ENCODE results near the gene UBXN10. TPM values are rescaled to one million over a fixed set of nuclear protein-coding genes. Genes with fewer than 3 reads are reported as not detected.

Gene UBXN10
- total RNA-seq, 2 experiments from 2014 or later, result 1.1 to 1.2 TPM

- Mint-ChIP-seq H3K4me1 (peaks cover 36% of the 10 kb centered on the region), H3K27me3 (peaks cover 23% of the 10 kb centered on the region), H3K9me3 (no peaks in the 10 kb centered on the region), H3K4me3 (peak overlapping the region; percentile 73), H3K27ac (peak overlapping the region; percentile 89), H3K36me3 (peaks cover 4% of the 10 kb centered on the region)
- peak; percentile 69 for DNase-seq
Observed at GRCh38 chr1:20184997-20185833, 681 bp upstream of the UBXN10 start.

GRCh38 chr1:20187103-20187812, 1.4 kb downstream of the UBXN10 start:
- Mint-ChIP-seq H3K4me1 (peaks cover 36% of the 10 kb centered on the region), H3K4me3 (peak overlapping the region; percentile 22), H3K27me3 (peaks cover 28% of the 10 kb centered on the region), H3K27ac (peak overlapping the region; percentile 11), H3K36me3 (peaks cover 4% of the 10 kb centered on the region), H3K9me3 (no peaks in the 10 kb centered on the region)
- DNase-seq, result peak; percentile 42

- Mint-ChIP-seq H3K27ac (peak overlapping the region; percentile 34), H3K27me3 (peaks cover 35% of the 10 kb centered on the region), H3K36me3 (peaks cover 4% of the 10 kb centered on the region), H3K9me3 (no peaks in the 10 kb centered on the region), H3K4me3 (no peak overlapping the region), H3K4me1 (peaks cover 36% of the 10 kb centered on the region)
- DNase-seq, result no peak
Observed at GRCh38 chr1:20187813-20188454, 2.0 kb downstream of the UBXN10 start.

- H3K4me1 Mint-ChIP-seq, result peaks cover 36% of the 10 kb centered on the region
- peaks cover 4% of the 10 kb centered on the region for H3K36me3 Mint-ChIP-seq
- no peak for DNase-seq
- no peak overlapping the region for H3K27ac Mint-ChIP-seq
- H3K27me3 Mint-ChIP-seq, result peaks cover 38% of the 10 kb centered on the region
- no peaks in the 10 kb centered on the region for H3K9me3 Mint-ChIP-seq
- H3K4me3 Mint-ChIP-seq, result no peak overlapping the region
Observed at GRCh38 chr1:20188455-20188817, 2.5 kb downstream of the UBXN10 start.

- DNase-seq, result no peak
- Mint-ChIP-seq H3K27ac (no peak overlapping the region), H3K9me3 (no peaks in the 10 kb centered on the region), H3K27me3 (peaks cover 41% of the 10 kb centered on the region), H3K36me3 (no peaks in the 10 kb centered on the region), H3K4me3 (no peak overlapping the region), H3K4me1 (peaks cover 31% of the 10 kb centered on the region)
Observed at GRCh38 chr1:20189664-20190063, 3.8 kb downstream of the UBXN10 start.

GRCh38 chr1:20190256-20191160, 4.6 kb downstream of the UBXN10 start:
- no peak for DNase-seq
- peaks cover 24% of the 10 kb centered on the region for H3K4me1 Mint-ChIP-seq
- H3K9me3 Mint-ChIP-seq, result no peaks in the 10 kb centered on the region
- no peak overlapping the region for H3K27ac Mint-ChIP-seq
- H3K36me3 Mint-ChIP-seq, result no peaks in the 10 kb centered on the region
- H3K27me3 Mint-ChIP-seq, result peaks cover 47% of the 10 kb centered on the region
- H3K4me3 Mint-ChIP-seq, result no peak overlapping the region

GRCh38 chr1:20191266-20191825, 5.5 kb downstream of the UBXN10 start:
- Mint-ChIP-seq H3K9me3 (no peaks in the 10 kb centered on the region), H3K27ac (no peak overlapping the region), H3K4me3 (no peak overlapping the region), H3K4me1 (peaks cover 21% of the 10 kb centered on the region), H3K27me3 (peaks cover 51% of the 10 kb centered on the region), H3K36me3 (no peaks in the 10 kb centered on the region)
- no peak for DNase-seq

GRCh38 chr1:20192364-20192763, 6.5 kb downstream of the UBXN10 start:
- no peak for DNase-seq
- Mint-ChIP-seq H3K27ac (no peak overlapping the region), H3K4me1 (peaks cover 13% of the 10 kb centered on the region), H3K4me3 (no peak overlapping the region), H3K9me3 (no peaks in the 10 kb centered on the region), H3K27me3 (peaks cover 58% of the 10 kb centered on the region), H3K36me3 (no peaks in the 10 kb centered on the region)

- DNase-seq, result no peak
- no peaks in the 10 kb centered on the region for H3K9me3 Mint-ChIP-seq
- peaks cover 7% of the 10 kb centered on the region for H3K4me1 Mint-ChIP-seq
- peaks cover 59% of the 10 kb centered on the region for H3K27me3 Mint-ChIP-seq
- no peak overlapping the region for H3K27ac Mint-ChIP-seq
- no peak overlapping the region for H3K4me3 Mint-ChIP-seq
- H3K36me3 Mint-ChIP-seq, result no peaks in the 10 kb centered on the region
Observed at GRCh38 chr1:20192871-20193411, 7.0 kb downstream of the UBXN10 start.

GRCh38 chr1:20194224-20194623, 8.3 kb downstream of the UBXN10 start:
- H3K27me3 Mint-ChIP-seq, result peaks cover 50% of the 10 kb centered on the region
- no peaks in the 10 kb centered on the region for H3K4me1 Mint-ChIP-seq
- DNase-seq, result no peak
- H3K4me3 Mint-ChIP-seq, result no peak overlapping the region
- H3K27ac Mint-ChIP-seq, result no peak overlapping the region
- H3K36me3 Mint-ChIP-seq, result no peaks in the 10 kb centered on the region
- H3K9me3 Mint-ChIP-seq, result no peaks in the 10 kb centered on the region

- no peaks in the 10 kb centered on the region for H3K36me3 Mint-ChIP-seq
- no peaks in the 10 kb centered on the region for H3K9me3 Mint-ChIP-seq
- H3K27ac Mint-ChIP-seq, result no peak overlapping the region
- peak; percentile 72 for DNase-seq
- H3K27me3 Mint-ChIP-seq, result peaks cover 50% of the 10 kb centered on the region
- H3K4me3 Mint-ChIP-seq, result no peak overlapping the region
- H3K4me1 Mint-ChIP-seq, result no peaks in the 10 kb centered on the region
Observed at GRCh38 chr1:20194757-20195461, 9.0 kb downstream of the UBXN10 start.

GRCh38 chr1:20195462-20195780, 9.5 kb downstream of the UBXN10 start:
- H3K4me1 Mint-ChIP-seq, result no peaks in the 10 kb centered on the region
- no peak for DNase-seq
- H3K36me3 Mint-ChIP-seq, result no peaks in the 10 kb centered on the region
- H3K27ac Mint-ChIP-seq, result no peak overlapping the region
- peaks cover 55% of the 10 kb centered on the region for H3K27me3 Mint-ChIP-seq
- no peak overlapping the region for H3K4me3 Mint-ChIP-seq
- H3K9me3 Mint-ChIP-seq, result no peaks in the 10 kb centered on the region

- H3K27ac Mint-ChIP-seq, result no peak overlapping the region
- DNase-seq, result no peak
- H3K36me3 Mint-ChIP-seq, result no peaks in the 10 kb centered on the region
- H3K27me3 Mint-ChIP-seq, result peaks cover 59% of the 10 kb centered on the region
- no peak overlapping the region for H3K4me3 Mint-ChIP-seq
- no peaks in the 10 kb centered on the region for H3K4me1 Mint-ChIP-seq
- no peaks in the 10 kb centered on the region for H3K9me3 Mint-ChIP-seq
Observed at GRCh38 chr1:20197329-20197791, 11.5 kb downstream of the UBXN10 start.

- Mint-ChIP-seq H3K4me1 (no peaks in the 10 kb centered on the region), H3K4me3 (no peak overlapping the region), H3K36me3 (no peaks in the 10 kb centered on the region), H3K27me3 (peaks cover 54% of the 10 kb centered on the region), H3K9me3 (no peaks in the 10 kb centered on the region), H3K27ac (no peak overlapping the region)
- DNase-seq, result no peak
Observed at GRCh38 chr1:20198296-20198695, 12.4 kb downstream of the UBXN10 start.
